Parathyroid adenoma (tissue), 2 donors: ENCODE results near the gene PALM3.

ENCODE experiments used
- H2AFZ ChIP-seq: fragments of 300-600 bp; sonication (generic); one replicate; pipeline ENCODE4 v1.7.0; 2017; ENCODE audit warnings: antibody characterized with exemption, mild to moderate bottlenecking
- H3K27ac ChIP-seq: fragments of 300-600 bp; sonication (generic); one replicate; pipeline ENCODE4 v1.7.0; 2017
- H3K27me3 ChIP-seq: fragments of 300-600 bp; sonication (generic); one replicate; pipeline ENCODE4 v1.7.0; 2017; ENCODE audit warnings: low read length; ENCODE audit not compliant: control insufficient read depth, insufficient read depth
- H3K36me3 ChIP-seq: fragments of 300-600 bp; sonication (generic); one replicate; pipeline ENCODE4 v1.7.0; 2017; ENCODE audit warnings: low read length; ENCODE audit not compliant: control insufficient read depth, insufficient read depth
- H3K4me1 ChIP-seq: fragments of 300-600 bp; sonication (generic); one replicate; pipeline ENCODE4 v1.7.0; 2017; ENCODE audit warnings: control low read depth
- H3K4me2 ChIP-seq: fragments of 300-600 bp; sonication (generic); one replicate; pipeline ENCODE4 v1.7.0; 2017; ENCODE audit warnings: low read length
- H3K4me3 ChIP-seq: fragments of 300-600 bp; sonication (generic); one replicate; pipeline ENCODE4 v1.7.0; 2017; ENCODE audit warnings: low read depth, low read length
- H3K79me2 ChIP-seq: fragments of 300-600 bp; sonication (generic); one replicate; pipeline ENCODE4 v1.7.0; 2017; ENCODE audit warnings: control low read depth
- H3K9ac ChIP-seq: fragments of 300-600 bp; sonication (generic); one replicate; pipeline ENCODE4 v1.7.0; 2017; ENCODE audit warnings: mild to moderate bottlenecking
- H3K9me3 ChIP-seq: fragments of 300-600 bp; sonication (generic); one replicate; pipeline ENCODE4 v1.7.0; 2017; ENCODE audit warnings: low read length; ENCODE audit not compliant: control insufficient read depth
- TF ChIP-seq, protein P1 (sequence below): fragments of 300-600 bp; sonication (generic); IDR thresholded peaks from one replicate; pipeline ENCODE4 v1.7.0; 2017; ENCODE audit warnings: antibody characterized with exemption, mild to moderate bottlenecking
- donor health status: primary hyperparathyroidism.

PALM3 gene

DNA sequence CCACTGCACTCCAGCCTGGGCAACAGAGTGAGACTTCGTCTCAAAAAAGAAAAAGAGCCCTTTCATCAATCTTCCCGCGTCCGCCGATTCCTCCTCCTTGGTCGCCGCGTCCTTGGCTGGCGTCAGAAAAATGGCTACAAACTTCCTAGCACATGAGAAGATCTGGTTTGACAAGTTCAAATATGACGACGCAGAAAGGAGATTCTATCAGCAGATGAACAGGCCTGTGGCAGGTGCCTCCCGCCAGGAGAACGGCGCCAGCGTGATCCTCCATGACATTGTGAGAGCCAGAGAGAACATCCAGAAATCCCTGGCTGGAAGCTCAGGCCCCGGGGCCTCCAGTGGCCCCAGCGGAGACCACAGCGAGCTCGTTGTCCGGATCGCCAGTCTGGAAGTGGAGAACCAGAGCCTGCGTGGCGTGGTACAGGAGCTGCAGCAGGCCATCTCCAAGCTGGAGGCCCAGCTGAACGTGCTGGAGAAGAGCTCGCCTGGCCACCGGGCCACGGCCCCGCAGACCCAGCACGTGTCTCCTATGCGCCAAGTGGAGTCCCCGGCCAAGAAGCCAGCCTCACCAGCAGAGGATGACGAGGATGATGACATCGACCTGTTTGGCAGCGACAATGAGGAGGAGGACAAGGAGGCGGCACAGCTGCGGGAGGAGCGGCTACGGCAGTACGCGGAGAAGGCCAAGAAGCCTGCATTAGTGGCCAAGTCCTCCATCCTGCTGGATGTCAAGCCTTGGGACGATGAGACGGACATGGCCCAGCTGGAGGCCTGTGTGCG is 8.6 kb upstream of the PALM3 start:
- no peaks in the 10 kb centered on the region for H3K27me3 ChIP-seq
- no peak overlapping the region for H3K27ac ChIP-seq
- H3K4me2 ChIP-seq: peak overlapping the region; percentile 17
- no peak overlapping the region for H2AFZ ChIP-seq
- H3K4me3 ChIP-seq: no peak overlapping the region
- H3K9ac ChIP-seq: no peak overlapping the region
- no peaks in the 10 kb centered on the region for H3K79me2 ChIP-seq
- H3K36me3 ChIP-seq: no peaks in the 10 kb centered on the region
- TF ChIP-seq, protein P1, sequence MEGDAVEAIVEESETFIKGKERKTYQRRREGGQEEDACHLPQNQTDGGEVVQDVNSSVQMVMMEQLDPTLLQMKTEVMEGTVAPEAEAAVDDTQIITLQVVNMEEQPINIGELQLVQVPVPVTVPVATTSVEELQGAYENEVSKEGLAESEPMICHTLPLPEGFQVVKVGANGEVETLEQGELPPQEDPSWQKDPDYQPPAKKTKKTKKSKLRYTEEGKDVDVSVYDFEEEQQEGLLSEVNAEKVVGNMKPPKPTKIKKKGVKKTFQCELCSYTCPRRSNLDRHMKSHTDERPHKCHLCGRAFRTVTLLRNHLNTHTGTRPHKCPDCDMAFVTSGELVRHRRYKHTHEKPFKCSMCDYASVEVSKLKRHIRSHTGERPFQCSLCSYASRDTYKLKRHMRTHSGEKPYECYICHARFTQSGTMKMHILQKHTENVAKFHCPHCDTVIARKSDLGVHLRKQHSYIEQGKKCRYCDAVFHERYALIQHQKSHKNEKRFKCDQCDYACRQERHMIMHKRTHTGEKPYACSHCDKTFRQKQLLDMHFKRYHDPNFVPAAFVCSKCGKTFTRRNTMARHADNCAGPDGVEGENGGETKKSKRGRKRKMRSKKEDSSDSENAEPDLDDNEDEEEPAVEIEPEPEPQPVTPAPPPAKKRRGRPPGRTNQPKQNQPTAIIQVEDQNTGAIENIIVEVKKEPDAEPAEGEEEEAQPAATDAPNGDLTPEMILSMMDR: no peak
- H3K9me3 ChIP-seq: no peaks in the 10 kb centered on the region
- H3K4me1 ChIP-seq: peaks cover 4% of the 10 kb centered on the region

- Histone ChIP-seq H3K27ac (no peak overlapping the region), H3K9me3 (no peaks in the 10 kb centered on the region)
- TF ChIP-seq, protein P1: no peak
These were observed 4.3 kb upstream of the PALM3 start for GRCh38 chr19:14066134-14066533.

GRCh38 chr19:14063105-14063504 is 1.2 kb upstream of the PALM3 start:
- no peak overlapping the region for H3K9ac ChIP-seq
- no peak overlapping the region for H3K4me3 ChIP-seq
- no peaks in the 10 kb centered on the region for H3K9me3 ChIP-seq
- TF ChIP-seq, protein P1: no peak
- H3K4me1 ChIP-seq: peaks cover 7% of the 10 kb centered on the region
- H3K36me3 ChIP-seq: no peaks in the 10 kb centered on the region
- H3K27me3 ChIP-seq: no peaks in the 10 kb centered on the region
- H3K79me2 ChIP-seq: no peaks in the 10 kb centered on the region
- no peak overlapping the region for H3K27ac ChIP-seq
- H2AFZ ChIP-seq: no peak overlapping the region
- H3K4me2 ChIP-seq: no peak overlapping the region

More at GRCh38 chr19:14066134-14066533, 4.3 kb upstream of the PALM3 start:
- Histone ChIP-seq H3K27me3 (no peaks in the 10 kb centered on the region), H3K36me3 (no peaks in the 10 kb centered on the region), H2AFZ (no peak overlapping the region), H3K4me3 (no peak overlapping the region), H3K4me2 (no peak overlapping the region), H3K79me2 (no peaks in the 10 kb centered on the region), H3K9ac (no peak overlapping the region), H3K4me1 (peaks cover 5% of the 10 kb centered on the region)

- Histone ChIP-seq H3K27me3 (no peaks in the 10 kb centered on the region), H2AFZ (no peak overlapping the region), H3K79me2 (no peaks in the 10 kb centered on the region), H3K4me1 (peaks cover 7% of the 10 kb centered on the region), H3K36me3 (no peaks in the 10 kb centered on the region), H3K4me2 (peak overlapping the region; percentile 72), H3K4me3 (no peak overlapping the region), H3K9me3 (no peaks in the 10 kb centered on the region), H3K9ac (no peak overlapping the region), H3K27ac (no peak overlapping the region)
- TF ChIP-seq, protein P1: no peak
These were observed 631 bp upstream of the PALM3 start for GRCh38 chr19:14062558-14062855.
